HepG2 (cell line): Measurements from ENCODE around the gene ADI1. TPM values are rescaled to one million over a fixed set of nuclear protein-coding genes. Genes with fewer than 3 reads are reported as not detected.

Experiments
- CBX5 ChIP-seq: sonication (generic); formaldehyde crosslinking; IDR thresholded peaks from 2 replicates; pipeline ENCODE4 v1.4.0; 2020; ENCODE audit warnings: missing genetic modification reagents, borderline replicate concordance
- DMTF1 ChIP-seq: sonication (generic); formaldehyde crosslinking; IDR thresholded peaks from 2 replicates; pipeline ENCODE4 v1.4.0; 2020; ENCODE audit warnings: mild to moderate bottlenecking, missing genetic modification reagents
- HNRNPH1 ChIP-seq: fragments of 200-400 bp; formaldehyde crosslinking; optimal IDR thresholded peaks from 2 replicates; pipeline ENCODE3; 2017; ENCODE audit warnings: mild to moderate bottlenecking, low read depth, low read length
- HOXD1 ChIP-seq: sonication (generic); formaldehyde crosslinking; IDR thresholded peaks from 2 replicates; pipeline ENCODE4 v1.5.0; 2020; ENCODE audit warnings: missing genetic modification reagents
- NRL ChIP-seq: sonication (generic); formaldehyde crosslinking; IDR thresholded peaks from 2 replicates; pipeline ENCODE4 v1.5.0; 2020; ENCODE audit warnings: missing genetic modification reagents, mild to moderate bottlenecking, moderate library complexity, borderline replicate concordance
- REL ChIP-seq: sonication (generic); formaldehyde crosslinking; conservative IDR thresholded peaks from 2 replicates; pipeline ENCODE4 v1.8.0; 2022; ENCODE audit warnings: mild to moderate bottlenecking, missing genetic modification reagents, moderate library complexity
- TEAD3 ChIP-seq: optimal IDR thresholded peaks from 2 replicates; pipeline ENCODE3; 2016; ENCODE audit warnings: borderline replicate concordance
- ZBTB34 ChIP-seq: sonication (generic); formaldehyde crosslinking; IDR thresholded peaks from 2 replicates; pipeline ENCODE4 v1.8.0; 2022; ENCODE audit warnings: mild to moderate bottlenecking, missing genetic modification reagents
- ZNF232 ChIP-seq: sonication (generic); formaldehyde crosslinking; IDR thresholded peaks from 2 replicates; pipeline ENCODE4 v1.4.0; 2020; ENCODE audit warnings: missing genetic modification reagents, borderline replicate concordance
- ZNF672 ChIP-seq: sonication (generic); formaldehyde crosslinking; IDR thresholded peaks from 2 replicates; pipeline ENCODE4 v1.8.1; 2022; ENCODE audit warnings: missing genetic modification reagents
- ZNF766 ChIP-seq: sonication (generic); formaldehyde crosslinking; IDR thresholded peaks from 2 replicates; pipeline ENCODE4 v1.5.0; 2020; ENCODE audit warnings: missing genetic modification reagents, borderline replicate concordance
- ZNF780A ChIP-seq: sonication (generic); formaldehyde crosslinking; IDR thresholded peaks from 2 replicates; pipeline ENCODE4 v1.8.0; 2022; ENCODE audit warnings: mild to moderate bottlenecking, missing genetic modification reagents, moderate library complexity
- ZNF878 ChIP-seq: sonication (generic); formaldehyde crosslinking; IDR thresholded peaks from 2 replicates; pipeline ENCODE4 v1.8.1; 2023; ENCODE audit warnings: mild to moderate bottlenecking, missing genetic modification reagents, moderate library complexity
- ZSCAN5A ChIP-seq: sonication (generic); formaldehyde crosslinking; IDR thresholded peaks from 2 replicates; pipeline ENCODE4 v1.8.0; 2022; ENCODE audit warnings: mild to moderate bottlenecking, missing genetic modification reagents, borderline replicate concordance
- ZSCAN9 ChIP-seq: IDR thresholded peaks from 2 replicates; pipeline ENCODE4 v1.6.1; 2016; ENCODE audit warnings: borderline replicate concordance
- polyA plus RNA-seq, 8 experiments: library from polyadenylated mRNA; depleted of rRNA in 3 of 8; stranded (reverse) in 7 of 8; unstranded in 1 of 8; fragments of >200 nt; fragmentation: Illumina TruSeq in 4 of 8; extraction: Trizol in 4 of 8; gene quantifications; 2 replicates each; pipeline versions ENCODE4 v1.2.1 to v1.2.3, GENCODE V29; 2011 to 2016; ENCODE audit warnings: low read depth in 4 of 8, missing spikeins in 1 of 8, mixed read lengths in 1 of 8; ENCODE audit not compliant: insufficient read depth in 1 of 8
- total RNA-seq, 5 experiments: library from RNA; depleted of rRNA; stranded (reverse); fragments of >200 nt; fragmentation: Illumina TruSeq; extraction: Trizol; gene quantifications; 2 replicates each; pipeline ENCODE4 v1.2.3, GENCODE V29; 2016; ENCODE audit warnings: low read depth in 1 of 5
- TF ChIP-seq, protein P1 (sequence below): IDR thresholded peaks from 2 replicates; pipeline ENCODE4 v1.6.1; 2016; ENCODE audit warnings: low read depth, missing genetic modification reagents, missing compliant biosample characterization
- TF ChIP-seq, protein P2 (sequence below): sonication (generic); formaldehyde crosslinking; IDR thresholded peaks from 2 replicates; pipeline ENCODE4 v1.8.1; 2023; ENCODE audit warnings: missing genetic modification reagents, inconsistent platforms, borderline replicate concordance

Gene ADI1
- total and polyA plus RNA-seq, 2 of the 13 experiments (the other 11 are each of a cell fraction or from before 2014, with no cell fraction given), result 28.7 to 123 TPM

DNA sequence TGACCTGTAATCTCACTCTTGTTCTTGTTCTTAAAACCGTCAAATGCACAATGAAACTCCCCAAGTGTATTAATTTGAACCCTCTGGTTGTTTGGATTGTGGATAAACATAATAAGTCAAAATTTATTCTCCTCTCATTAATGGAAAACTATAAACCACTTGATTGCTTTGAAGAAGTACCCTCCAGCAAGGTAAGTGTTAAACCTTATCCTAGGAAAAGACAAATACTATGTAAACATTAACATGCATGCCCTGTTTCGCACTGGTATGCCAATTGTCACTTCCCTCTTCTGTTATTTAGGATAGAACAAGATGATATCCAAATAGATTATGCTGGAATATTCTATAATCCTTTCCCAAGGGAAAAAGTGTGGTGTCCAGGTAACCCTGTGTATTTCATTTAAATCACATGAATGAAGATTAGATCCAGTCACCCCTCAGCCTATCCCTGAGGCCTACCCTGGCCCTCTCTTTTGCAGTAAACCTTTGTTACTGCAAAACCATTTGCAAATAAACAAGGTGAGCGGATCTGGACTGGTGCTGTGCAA is 1.3 kb downstream of the ADI1 start (continued):
- TF ChIP-seq, protein P1, sequence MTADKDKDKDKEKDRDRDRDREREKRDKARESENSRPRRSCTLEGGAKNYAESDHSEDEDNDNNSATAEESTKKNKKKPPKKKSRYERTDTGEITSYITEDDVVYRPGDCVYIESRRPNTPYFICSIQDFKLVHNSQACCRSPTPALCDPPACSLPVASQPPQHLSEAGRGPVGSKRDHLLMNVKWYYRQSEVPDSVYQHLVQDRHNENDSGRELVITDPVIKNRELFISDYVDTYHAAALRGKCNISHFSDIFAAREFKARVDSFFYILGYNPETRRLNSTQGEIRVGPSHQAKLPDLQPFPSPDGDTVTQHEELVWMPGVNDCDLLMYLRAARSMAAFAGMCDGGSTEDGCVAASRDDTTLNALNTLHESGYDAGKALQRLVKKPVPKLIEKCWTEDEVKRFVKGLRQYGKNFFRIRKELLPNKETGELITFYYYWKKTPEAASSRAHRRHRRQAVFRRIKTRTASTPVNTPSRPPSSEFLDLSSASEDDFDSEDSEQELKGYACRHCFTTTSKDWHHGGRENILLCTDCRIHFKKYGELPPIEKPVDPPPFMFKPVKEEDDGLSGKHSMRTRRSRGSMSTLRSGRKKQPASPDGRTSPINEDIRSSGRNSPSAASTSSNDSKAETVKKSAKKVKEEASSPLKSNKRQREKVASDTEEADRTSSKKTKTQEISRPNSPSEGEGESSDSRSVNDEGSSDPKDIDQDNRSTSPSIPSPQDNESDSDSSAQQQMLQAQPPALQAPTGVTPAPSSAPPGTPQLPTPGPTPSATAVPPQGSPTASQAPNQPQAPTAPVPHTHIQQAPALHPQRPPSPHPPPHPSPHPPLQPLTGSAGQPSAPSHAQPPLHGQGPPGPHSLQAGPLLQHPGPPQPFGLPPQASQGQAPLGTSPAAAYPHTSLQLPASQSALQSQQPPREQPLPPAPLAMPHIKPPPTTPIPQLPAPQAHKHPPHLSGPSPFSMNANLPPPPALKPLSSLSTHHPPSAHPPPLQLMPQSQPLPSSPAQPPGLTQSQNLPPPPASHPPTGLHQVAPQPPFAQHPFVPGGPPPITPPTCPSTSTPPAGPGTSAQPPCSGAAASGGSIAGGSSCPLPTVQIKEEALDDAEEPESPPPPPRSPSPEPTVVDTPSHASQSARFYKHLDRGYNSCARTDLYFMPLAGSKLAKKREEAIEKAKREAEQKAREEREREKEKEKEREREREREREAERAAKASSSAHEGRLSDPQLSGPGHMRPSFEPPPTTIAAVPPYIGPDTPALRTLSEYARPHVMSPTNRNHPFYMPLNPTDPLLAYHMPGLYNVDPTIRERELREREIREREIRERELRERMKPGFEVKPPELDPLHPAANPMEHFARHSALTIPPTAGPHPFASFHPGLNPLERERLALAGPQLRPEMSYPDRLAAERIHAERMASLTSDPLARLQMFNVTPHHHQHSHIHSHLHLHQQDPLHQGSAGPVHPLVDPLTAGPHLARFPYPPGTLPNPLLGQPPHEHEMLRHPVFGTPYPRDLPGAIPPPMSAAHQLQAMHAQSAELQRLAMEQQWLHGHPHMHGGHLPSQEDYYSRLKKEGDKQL, result no peak
- TF ChIP-seq ZSCAN9 (CRISPR knock-in tag) (peak; percentile 41; the same call in 1 of the 2 replicates), ZSCAN5A (CRISPR knock-in tag) (0 out of 2 replicates have a peak, but pooled peaks have one; percentile 56), ZNF766 (CRISPR knock-in tag) (no peak), DMTF1 (CRISPR knock-in tag) (no peak), ZNF878 (no peak), ZNF672 (CRISPR knock-in tag) (no peak), TEAD3 (CRISPR knock-in tag) (peak; percentile 73), ZNF232 (CRISPR knock-in tag) (no peak), ZNF780A (0 out of 2 replicates have a peak, but pooled peaks have one; percentile 86), ZBTB34 (no peak), REL (CRISPR knock-in tag) (0 out of 2 replicates have a peak, but pooled peaks have one; percentile 72), HNRNPH1 (no peak), CBX5 (no peak), NRL (CRISPR knock-in tag) (no peak), HOXD1 (CRISPR knock-in tag) (no peak)
- TF ChIP-seq, protein P2, sequence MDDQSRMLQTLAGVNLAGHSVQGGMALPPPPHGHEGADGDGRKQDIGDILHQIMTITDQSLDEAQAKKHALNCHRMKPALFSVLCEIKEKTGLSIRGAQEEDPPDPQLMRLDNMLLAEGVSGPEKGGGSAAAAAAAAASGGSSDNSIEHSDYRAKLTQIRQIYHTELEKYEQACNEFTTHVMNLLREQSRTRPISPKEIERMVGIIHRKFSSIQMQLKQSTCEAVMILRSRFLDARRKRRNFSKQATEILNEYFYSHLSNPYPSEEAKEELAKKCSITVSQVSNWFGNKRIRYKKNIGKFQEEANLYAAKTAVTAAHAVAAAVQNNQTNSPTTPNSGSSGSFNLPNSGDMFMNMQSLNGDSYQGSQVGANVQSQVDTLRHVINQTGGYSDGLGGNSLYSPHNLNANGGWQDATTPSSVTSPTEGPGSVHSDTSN (CRISPR knock-in tag), result no peak
